GM12874 (cell line): Measurements from ENCODE around the gene OR1I1.

Experiments used
- CTCF ChIP-seq: IDR thresholded peaks from 2 replicates; pipeline ENCODE4 v1.5.1; 2011; ENCODE audit warnings: low read depth, mild to moderate bottlenecking, control low read depth, low read length, moderate library complexity; ENCODE audit not compliant: insufficient read depth

Gene OR1I1

GRCh38 chr19:15075806-15076205, 6.2 kb upstream of the OR1I1 start:
- no peak for TF ChIP-seq CTCF

GRCh38 chr19:15087182-15087581, 5.2 kb downstream of the OR1I1 start:
- TF ChIP-seq CTCF = no peak

GRCh38 chr19:15091918-15092753, 10.1 kb downstream of the OR1I1 start:
- peak; percentile 47 for TF ChIP-seq CTCF

GRCh38 chr19:15093001-15093400, 11.0 kb downstream of the OR1I1 start:
- TF ChIP-seq CTCF = no peak

GRCh38 chr19:15096223-15096622, 14.2 kb downstream of the OR1I1 start:
- no peak for TF ChIP-seq CTCF

GRCh38 chr19:15098460-15098859, 16.4 kb downstream of the OR1I1 start:
- no peak for TF ChIP-seq CTCF

- TF ChIP-seq CTCF = no peak
Measured at GRCh38 chr19:15099017-15099582, 17.1 kb downstream of the OR1I1 start.
